HCT116 (cell line): ENCODE data around the gene ADA. TPM values are rescaled to one million over a fixed set of nuclear protein-coding genes. Genes with fewer than 3 reads are reported as not detected.

Experiments used
- ATAC-seq: fragments of 200-7000 bp; cut with Tn5 transposase; 2 replicates; pipeline ENCODE4 v1.9.1; 2020; ENCODE audit warnings: mild to moderate bottlenecking, moderate library complexity
- BruUV-seq: library from RNA; stranded (reverse); fragments of 400-500 nt; replicated peaks from 2 replicates; lab custom pipeline; 2021; lab: Mats Ljungman, UMichigan
- CTCF ChIA-PET: fragments of 300-600 bp; sonication (Branson Sonifier 250); formaldehyde crosslinking; loops from one replicate; lab custom pipeline; 2021; ENCODE audit warnings: antibody characterized with exemption; lab: Charles Lee
- POLR2A ChIA-PET: fragments of 300-600, 350-600 bp; sonication (Branson Sonifier 250); formaldehyde crosslinking; loops from one replicate; lab custom pipeline; 2021; ENCODE audit warnings: antibody characterized with exemption; lab: Charles Lee
- RAD21 ChIA-PET, 2 experiments: fragments of 300-600 bp; sonication (Branson Sonifier 250); formaldehyde crosslinking; loops; one replicate each; lab custom pipeline; 2023; ENCODE audit warnings: low total read pairs in 2 of 2; ENCODE audit not compliant: uncharacterized antibody in 2 of 2, unreplicated experiment in 2 of 2, low non-redundant PET in 1 of 2; lab: Charles Lee
- DNase-seq: peaks from one replicate; pipeline ENCODE4 v3.0.0-alpha.2; 2010; ENCODE audit warnings: low read depth, low spot score
- H2AFZ ChIP-seq: fragments of 200-600 bp; shearing (Covaris generic), sonication (generic); 2 replicates; pipeline ENCODE4 v1.6.1; 2017; ENCODE audit warnings: low read depth, mixed run types, mixed read lengths, antibody characterized with exemption, low read length; ENCODE audit not compliant: poor library complexity, severe bottlenecking
- H3K27ac ChIP-seq: 2 replicates; pipeline ENCODE4 v1.5.1; 2012; ENCODE audit warnings: low read depth, low read length
- H3K27me3 ChIP-seq: fragments of 200-600 bp; sonication (generic); 2 replicates; pipeline ENCODE4 v1.6.1; 2016; ENCODE audit warnings: mixed run types, low read length, mixed read lengths; ENCODE audit not compliant: insufficient read depth
- H3K36me3 ChIP-seq, 2 experiments: fragments of 200-500 bp in 1 of 2; fragments of 200-600 bp in 1 of 2; sonication (Bioruptor generic) in 1 of 2; sonication (generic) in 1 of 2; 2 replicates each; pipeline versions ENCODE4 v1.5.1 to v1.6.1; 2014 to 2016; ENCODE audit warnings: low read length in 2 of 2, inconsistent platforms in 1 of 2, mixed read lengths in 1 of 2, mixed run types in 1 of 2; ENCODE audit not compliant: insufficient read depth in 2 of 2, control insufficient read depth in 1 of 2
- H3K4me1 ChIP-seq, 2 experiments: fragments of 200-600 bp in 1 of 2; sonication (generic) in 1 of 2; 2 replicates each; pipeline versions ENCODE4 v1.5.1 to v1.6.1; 2012 to 2017; ENCODE audit warnings: low read length in 2 of 2, inconsistent platforms in 1 of 2, mild to moderate bottlenecking in 1 of 2, mixed read lengths in 1 of 2, mixed run types in 1 of 2, moderate library complexity in 1 of 2; ENCODE audit not compliant: insufficient read depth in 2 of 2, control insufficient read depth in 1 of 2
- H3K4me2 ChIP-seq: fragments of 200-600 bp; sonication (generic); 2 replicates; pipeline ENCODE4 v1.6.1; 2017; ENCODE audit warnings: mixed run types, low read length, mixed read lengths
- H3K4me3 ChIP-seq, 2 experiments: fragments of 200-600 bp in 1 of 2; sonication (generic) in 1 of 2; replicated peaks in 1 of 2; 2 replicates each; pipeline ENCODE4 v1.5.1; 2011 to 2016; ENCODE audit warnings: low read length in 2 of 2, control low read depth in 1 of 2, low read depth in 1 of 2, mild to moderate bottlenecking in 1 of 2, mixed read lengths in 1 of 2, mixed run types in 1 of 2
- H3K79me2 ChIP-seq: fragments of 200-600 bp; sonication (generic); 2 replicates; pipeline ENCODE4 v1.6.1; 2017; ENCODE audit warnings: mild to moderate bottlenecking, mixed run types, low read length, moderate library complexity, mixed read lengths; ENCODE audit not compliant: insufficient read depth
- H3K9ac ChIP-seq: fragments of 200-600 bp; sonication (generic); 2 replicates; pipeline ENCODE4 v1.6.1; 2016; ENCODE audit warnings: low read length, mixed read lengths
- H3K9me2 ChIP-seq: fragments of 200-600 bp; sonication (generic), shearing (Covaris generic); 2 replicates; pipeline ENCODE4 v1.6.1; 2017; ENCODE audit warnings: mixed run types, mild to moderate bottlenecking, moderate library complexity; ENCODE audit not compliant: insufficient read depth
- H3K9me3 ChIP-seq, 2 experiments: fragments of 200-500 bp in 1 of 2; fragments of 200-600 bp in 1 of 2; sonication (Bioruptor generic) in 1 of 2; sonication (generic) in 1 of 2; 2 replicates each; pipeline ENCODE4 v1.6.1; 2014 to 2017; ENCODE audit warnings: low read length in 2 of 2, mixed read lengths in 2 of 2, inconsistent platforms in 1 of 2, low read depth in 1 of 2, mild to moderate bottlenecking in 1 of 2, mixed run types in 1 of 2, moderate library complexity in 1 of 2; ENCODE audit not compliant: control insufficient read depth in 1 of 2, insufficient read depth in 1 of 2
- H4K20me1 ChIP-seq: fragments of 200-600 bp; sonication (generic), shearing (Covaris generic); 2 replicates; pipeline ENCODE4 v1.6.1; 2017; ENCODE audit warnings: mixed run types, mild to moderate bottlenecking, moderate library complexity; ENCODE audit not compliant: insufficient read depth
- CEBPB ChIP-seq: IDR thresholded peaks from 2 replicates; pipeline ENCODE4 v1.6.1; 2012; ENCODE audit warnings: low read depth
- ELF1 ChIP-seq: IDR thresholded peaks from 2 replicates; pipeline ENCODE4 v1.6.1; 2012; ENCODE audit warnings: low read depth, borderline replicate concordance
- POLR2AphosphoS5 ChIP-seq: IDR thresholded peaks from 2 replicates; pipeline ENCODE4 v1.6.1; 2011; ENCODE audit warnings: mild to moderate bottlenecking, low read depth, low read length, moderate library complexity
- RAD21 ChIP-seq: IDR thresholded peaks from 2 replicates; pipeline ENCODE4 v1.6.1; 2012; ENCODE audit warnings: low read depth, mild to moderate bottlenecking
- SIN3A ChIP-seq: IDR thresholded peaks from 2 replicates; pipeline ENCODE4 v1.6.1; 2012; ENCODE audit warnings: low read depth
- TCF7L2 ChIP-seq: IDR thresholded peaks from 2 replicates; pipeline ENCODE4 v1.7.0; 2011; ENCODE audit warnings: borderline replicate concordance, inconsistent platforms; ENCODE audit not compliant: insufficient read depth, insufficient read length; ENCODE audit errors: extremely low read depth
- YY1 ChIP-seq: IDR thresholded peaks from 2 replicates; pipeline ENCODE4 v1.6.1; 2011; ENCODE audit warnings: low read length, low read depth, moderate library complexity, mild to moderate bottlenecking; ENCODE audit not compliant: insufficient replicate concordance; ENCODE audit errors: extremely low read depth
- ZNF274 ChIP-seq: fragments of 200-500 bp; sonication (Bioruptor generic); IDR thresholded peaks from 2 replicates; pipeline ENCODE4 v1.6.1; 2014; ENCODE audit warnings: mild to moderate bottlenecking, low read depth, low read length, inconsistent platforms
- intact Hi-C: fragments of 100-400 bp; cut with micrococcal nuclease; formaldehyde crosslinking; loops from 2 replicates; pipeline ENCODE4 v1.10.0; 2022
- total RNA-seq: library from RNA; stranded (reverse); gene quantifications from one replicate; pipeline ENCODE4 v1.2.1, GENCODE V29; 2021; ENCODE audit not compliant: unreplicated experiment
- TF ChIP-seq, protein P1 (sequence below): IDR thresholded peaks from 2 replicates; pipeline ENCODE4 v1.6.1; 2012; ENCODE audit warnings: low read depth

The ADA gene
- total RNA-seq, 1 experiment from 2014 or later, result 25.9 TPM

GRCh38 chr20:44597930-44598329 lies 53.6 kb downstream of the ADA start:
- Histone ChIP-seq H3K36me3 (no peaks in the 10 kb centered on the region), H3K4me2 (no peak overlapping the region), H3K27ac (no peak overlapping the region), H2AFZ (no peak overlapping the region), H3K4me3 (no peak overlapping the region), H3K9ac (no peak overlapping the region), H3K9me2 (no peaks in the 10 kb centered on the region), H3K79me2 (no peaks in the 10 kb centered on the region), H3K27me3 (no peaks in the 10 kb centered on the region), H3K9me3 (no peaks in the 10 kb centered on the region), H4K20me1 (no peaks in the 10 kb centered on the region), H3K4me1 (peaks cover 0 to 3% of the 10 kb centered on the region in 2 experiments; a peak in 1 of 4 replicates)
- intact Hi-C loops, result no loop called here
- no peak for ATAC-seq
- no TSS peak for BruUV-seq
- ChIA-PET RAD21 (no interaction called here), POLR2A (no interaction called here), CTCF (no interaction called here)
- TF ChIP-seq ELF1, result no peak
- DNase-seq, result no peak

- H3K4me3 ChIP-seq, result no peak overlapping the region
- no peak overlapping the region for H3K9ac ChIP-seq
- H3K9me2 ChIP-seq, result no peaks in the 10 kb centered on the region
- H3K27me3 ChIP-seq, result no peaks in the 10 kb centered on the region
- H3K36me3 ChIP-seq, result no peaks in the 10 kb centered on the region
- BruUV-seq, result no TSS peak
- intact Hi-C loops, result no loop called here
- H3K79me2 ChIP-seq, result no peaks in the 10 kb centered on the region
- ChIA-PET POLR2A (no interaction called here), RAD21 (no interaction called here), CTCF (no interaction called here)
- no peak for DNase-seq
- no peaks in the 10 kb centered on the region for H4K20me1 ChIP-seq
- TF ChIP-seq CEBPB, result no peak
- no peak for TF ChIP-seq ZNF274
- TF ChIP-seq RAD21, result no peak
- TF ChIP-seq ELF1, result no peak
- TF ChIP-seq SIN3A, result no peak
- TF ChIP-seq, protein P1, sequence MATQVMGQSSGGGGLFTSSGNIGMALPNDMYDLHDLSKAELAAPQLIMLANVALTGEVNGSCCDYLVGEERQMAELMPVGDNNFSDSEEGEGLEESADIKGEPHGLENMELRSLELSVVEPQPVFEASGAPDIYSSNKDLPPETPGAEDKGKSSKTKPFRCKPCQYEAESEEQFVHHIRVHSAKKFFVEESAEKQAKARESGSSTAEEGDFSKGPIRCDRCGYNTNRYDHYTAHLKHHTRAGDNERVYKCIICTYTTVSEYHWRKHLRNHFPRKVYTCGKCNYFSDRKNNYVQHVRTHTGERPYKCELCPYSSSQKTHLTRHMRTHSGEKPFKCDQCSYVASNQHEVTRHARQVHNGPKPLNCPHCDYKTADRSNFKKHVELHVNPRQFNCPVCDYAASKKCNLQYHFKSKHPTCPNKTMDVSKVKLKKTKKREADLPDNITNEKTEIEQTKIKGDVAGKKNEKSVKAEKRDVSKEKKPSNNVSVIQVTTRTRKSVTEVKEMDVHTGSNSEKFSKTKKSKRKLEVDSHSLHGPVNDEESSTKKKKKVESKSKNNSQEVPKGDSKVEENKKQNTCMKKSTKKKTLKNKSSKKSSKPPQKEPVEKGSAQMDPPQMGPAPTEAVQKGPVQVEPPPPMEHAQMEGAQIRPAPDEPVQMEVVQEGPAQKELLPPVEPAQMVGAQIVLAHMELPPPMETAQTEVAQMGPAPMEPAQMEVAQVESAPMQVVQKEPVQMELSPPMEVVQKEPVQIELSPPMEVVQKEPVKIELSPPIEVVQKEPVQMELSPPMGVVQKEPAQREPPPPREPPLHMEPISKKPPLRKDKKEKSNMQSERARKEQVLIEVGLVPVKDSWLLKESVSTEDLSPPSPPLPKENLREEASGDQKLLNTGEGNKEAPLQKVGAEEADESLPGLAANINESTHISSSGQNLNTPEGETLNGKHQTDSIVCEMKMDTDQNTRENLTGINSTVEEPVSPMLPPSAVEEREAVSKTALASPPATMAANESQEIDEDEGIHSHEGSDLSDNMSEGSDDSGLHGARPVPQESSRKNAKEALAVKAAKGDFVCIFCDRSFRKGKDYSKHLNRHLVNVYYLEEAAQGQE, result no peak
- TF ChIP-seq POLR2AphosphoS5, result no peak
- TF ChIP-seq TCF7L2, result no peak
- TF ChIP-seq YY1, result no peak
- no peak overlapping the region for H2AFZ ChIP-seq
- no peaks in the 10 kb centered on the region for H3K9me3 ChIP-seq
- no peak overlapping the region for H3K27ac ChIP-seq
- ATAC-seq, result no peak
- H3K4me1 ChIP-seq, result peaks cover 0 to 3% of the 10 kb centered on the region in 2 experiments; a peak in 1 of 4 replicates
- no peak overlapping the region for H3K4me2 ChIP-seq
These were observed 54.0 kb downstream of the ADA start for GRCh38 chr20:44597516-44597915.
